D721Med (cell line): Measurements from ENCODE around the gene MMS19.
"Not testable (repeated sequence)": the region's sequence is repeated elsewhere in the genome, so short reads cannot be mapped to it uniquely, and the experiment has no call there.

Experiments
- DNase-seq: peaks from one replicate; pipeline ENCODE4 v3.0.0; 2011; ENCODE audit warnings: low spot score; ENCODE audit not compliant: insufficient read length
- FAIRE-seq: peaks from 2 replicates; lab custom pipeline; 2011; peaks lifted over from hg19 to GRCh38; lab: Jason Lieb, UNC
- CTCF ChIP-seq: IDR thresholded peaks from 2 replicates; pipeline ENCODE4 v1.5.1; 2012; ENCODE audit warnings: mild to moderate bottlenecking, control low read depth; ENCODE audit not compliant: insufficient read depth; ENCODE audit errors: missing control alignments

MMS19 gene

GRCh38 chr10:97475936-97476594 is 22.2 kb downstream of the MMS19 start:
- no peak for FAIRE-seq
- TF ChIP-seq CTCF = no peak
- no peak for DNase-seq

- DNase-seq = no peak
- FAIRE-seq = no peak
- TF ChIP-seq CTCF = no peak
These were observed 23.3 kb downstream of the MMS19 start for GRCh38 chr10:97474918-97475317.

- not testable (repeated sequence) for DNase-seq, FAIRE-seq
These were observed 29.4 kb downstream of the MMS19 start for GRCh38 chr10:97468781-97469180.

- FAIRE-seq = no peak
- TF ChIP-seq CTCF = no peak
- no peak for DNase-seq
These were observed 30.1 kb downstream of the MMS19 start for GRCh38 chr10:97468162-97468561.

GRCh38 chr10:97466755-97467154 is 31.5 kb downstream of the MMS19 start:
- FAIRE-seq (no peak), DNase-seq (no peak)
- no peak for TF ChIP-seq CTCF

GRCh38 chr10:97465982-97466381 is 32.2 kb downstream of the MMS19 start:
- no peak for FAIRE-seq
- DNase-seq = no peak
- no peak for TF ChIP-seq CTCF

GRCh38 chr10:97464226-97464625 is 34.0 kb downstream of the MMS19 start:
- FAIRE-seq = no peak
- no peak for TF ChIP-seq CTCF
- no peak for DNase-seq
